ENCODE measurements around the gene HS6ST2.

DNA sequence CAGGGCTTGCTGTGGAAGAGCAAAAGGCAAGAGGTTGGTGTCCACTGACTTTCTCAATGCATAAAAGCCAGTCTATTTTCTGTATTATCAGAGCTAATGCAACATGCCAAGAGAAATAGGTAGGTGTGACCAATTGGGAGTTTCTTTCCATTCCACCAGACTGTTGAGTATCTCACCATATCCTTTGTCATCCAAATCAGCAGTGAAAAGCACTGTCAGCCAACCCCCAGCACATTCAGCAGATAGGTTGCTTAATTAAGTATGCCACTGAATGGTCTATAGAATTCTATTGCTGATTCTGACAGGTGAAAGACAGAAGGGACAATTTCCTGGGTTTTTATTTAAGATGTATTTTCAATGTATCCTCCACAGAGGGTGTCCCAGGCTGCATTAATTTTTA is 139.8 kb downstream of the HS6ST2 start:
- TF ChIP-seq, protein P1, sequence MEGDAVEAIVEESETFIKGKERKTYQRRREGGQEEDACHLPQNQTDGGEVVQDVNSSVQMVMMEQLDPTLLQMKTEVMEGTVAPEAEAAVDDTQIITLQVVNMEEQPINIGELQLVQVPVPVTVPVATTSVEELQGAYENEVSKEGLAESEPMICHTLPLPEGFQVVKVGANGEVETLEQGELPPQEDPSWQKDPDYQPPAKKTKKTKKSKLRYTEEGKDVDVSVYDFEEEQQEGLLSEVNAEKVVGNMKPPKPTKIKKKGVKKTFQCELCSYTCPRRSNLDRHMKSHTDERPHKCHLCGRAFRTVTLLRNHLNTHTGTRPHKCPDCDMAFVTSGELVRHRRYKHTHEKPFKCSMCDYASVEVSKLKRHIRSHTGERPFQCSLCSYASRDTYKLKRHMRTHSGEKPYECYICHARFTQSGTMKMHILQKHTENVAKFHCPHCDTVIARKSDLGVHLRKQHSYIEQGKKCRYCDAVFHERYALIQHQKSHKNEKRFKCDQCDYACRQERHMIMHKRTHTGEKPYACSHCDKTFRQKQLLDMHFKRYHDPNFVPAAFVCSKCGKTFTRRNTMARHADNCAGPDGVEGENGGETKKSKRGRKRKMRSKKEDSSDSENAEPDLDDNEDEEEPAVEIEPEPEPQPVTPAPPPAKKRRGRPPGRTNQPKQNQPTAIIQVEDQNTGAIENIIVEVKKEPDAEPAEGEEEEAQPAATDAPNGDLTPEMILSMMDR (IDR thresholded peaks at IDR 0.05): no peak
- TF ChIP-seq POLR2A (IDR thresholded peaks at IDR 0.05): no peak
